Measurements from ENCODE around the gene IRF1. TPM values are rescaled to one million over a fixed set of nuclear protein-coding genes. Genes with fewer than 3 reads are reported as not detected.

IRF1 gene
- total and polyA plus RNA-seq, 4 donors: 9.5 to 42.6 (median 24.7) TPM

GRCh38 chr5:132433141-132433540 is 57.4 kb downstream of the IRF1 start:
- Histone ChIP-seq H3K27me3 (ENCODE audit: control insufficient read depth in 4 of 4, insufficient read depth in 4 of 4, low read length in 3 of 4) (no peaks in the 10 kb centered on the region), H3K36me3 (ENCODE audit: control insufficient read depth in 4 of 4, insufficient read depth in 3 of 4, low read depth in 1 of 4, low read length in 3 of 4) (no peaks in the 10 kb centered on the region), H3K4me3 (ENCODE audit: low read depth in 1 of 3, low read length in 3 of 3) (no peak overlapping the region), H3K27ac (ENCODE audit: low read depth in 1 of 2, low read length in 2 of 2) (peak overlapping the region in 1 of 2 donors; percentile 6), H3K4me1 (ENCODE audit: control insufficient read depth in 4 of 4, insufficient read depth in 4 of 4, low read length in 3 of 4) (peaks cover 12 to 50% (median 27%) of the 10 kb centered on the region in 4 donors), H3K9ac (ENCODE audit: low read depth in 1 of 2, low read length in 2 of 2) (no peak overlapping the region), H3K9me3 (ENCODE audit: control insufficient read depth in 4 of 4, low read length in 3 of 4) (no peaks in the 10 kb centered on the region)
- no peak for TF ChIP-seq SP1 (IDR thresholded peaks at IDR 0.05)
- no peak for TF ChIP-seq JUND (IDR thresholded peaks at IDR 0.05)
- TF ChIP-seq REST (IDR thresholded peaks at IDR 0.05): no peak
- TF ChIP-seq EGR1 (IDR thresholded peaks at IDR 0.05; ENCODE audit: low read depth in 2 of 2): no peak
- TF ChIP-seq YY1 (IDR thresholded peaks at IDR 0.05): no peak
- no peak for TF ChIP-seq TAF1 (conservative IDR thresholded peaks at IDR 0.05)
- no peak for TF ChIP-seq CTCF (IDR thresholded peaks at IDR 0.05; ENCODE audit: low read depth, low read length, missing input control)
- 96% methylated on average over 6 of the region's 6 CpGs for WGBS
- no peak for DNase-seq (ENCODE audit: low spot score)

GRCh38 chr5:132431632-132432031 is 58.9 kb downstream of the IRF1 start:
- H3K9me3 ChIP-seq (ENCODE audit: control insufficient read depth in 4 of 4, low read length in 3 of 4): no peaks in the 10 kb centered on the region
- 90% methylated on average over 4 of the region's 4 CpGs for WGBS
- no peak for TF ChIP-seq YY1 (IDR thresholded peaks at IDR 0.05)
- TF ChIP-seq ATF3 (IDR thresholded peaks at IDR 0.05): no peak
- no peak for TF ChIP-seq TAF1 (conservative IDR thresholded peaks at IDR 0.05)
- TF ChIP-seq FOXA1 (IDR thresholded peaks at IDR 0.05): no peak
- TF ChIP-seq RAD21 (IDR thresholded peaks at IDR 0.05): no peak
- no peak for TF ChIP-seq FOXA2 (IDR thresholded peaks at IDR 0.05)
- TF ChIP-seq MAX (IDR thresholded peaks at IDR 0.05): no peak
- no peak for TF ChIP-seq HNF4G (IDR thresholded peaks at IDR 0.05)
- no peak for TF ChIP-seq HNF4A (conservative IDR thresholded peaks at IDR 0.05)
- TF ChIP-seq REST (IDR thresholded peaks at IDR 0.05): no peak
- no peak for TF ChIP-seq SP1 (IDR thresholded peaks at IDR 0.05)

More at GRCh38 chr5:132431632-132432031, 58.9 kb downstream of the IRF1 start:
- Histone ChIP-seq H3K9ac (ENCODE audit: low read depth in 1 of 2, low read length in 2 of 2) (no peak overlapping the region), H3K27ac (ENCODE audit: low read depth in 1 of 2, low read length in 2 of 2) (no peak overlapping the region), H3K4me3 (ENCODE audit: low read depth in 1 of 3, low read length in 3 of 3) (no peak overlapping the region), H3K4me1 (ENCODE audit: control insufficient read depth in 4 of 4, insufficient read depth in 4 of 4, low read length in 3 of 4) (peaks cover 21 to 60% (median 38%) of the 10 kb centered on the region in 4 donors), H3K27me3 (ENCODE audit: control insufficient read depth in 4 of 4, insufficient read depth in 4 of 4, low read length in 3 of 4) (no peaks in the 10 kb centered on the region), H3K36me3 (ENCODE audit: control insufficient read depth in 4 of 4, insufficient read depth in 3 of 4, low read depth in 1 of 4, low read length in 3 of 4) (no peaks in the 10 kb centered on the region)
- DNase-seq (ENCODE audit: low spot score): no peak

Small RNAs within 50 kb of the gene (small RNA-seq; reads per million reads assigned to genes)
- gene RF00019: not detected

Other genes with a start within 250 kb of the IRF1 start
- under 1 TPM; 0.25 to 0.93 TPM for gene PDLIM4, start 233.1 kb downstream of the IRF1 start, total RNA-seq
- gene PDLIM4, start 233.1 kb downstream of the IRF1 start, polyA plus RNA-seq: under 1 TPM; 0.45 to 0.85 TPM
- gene SLC22A4, start 196.4 kb downstream of the IRF1 start, total RNA-seq: 10 to 100 TPM in 1 of 2 donors, under 1 TPM in 1; 0.59 to 42.2 TPM
- gene SLC22A4, start 196.4 kb downstream of the IRF1 start, polyA plus RNA-seq: under 1 TPM; 0.25 to 0.35 TPM
- gene SLC22A5, start 121.1 kb downstream of the IRF1 start, total RNA-seq: 10 to 100 TPM; 12.4 to 12.7 TPM
- gene SLC22A5, start 121.1 kb downstream of the IRF1 start, polyA plus RNA-seq: 1 to 10 TPM; 3.4 to 4.5 TPM
- not detected for gene IL5, start 52.7 kb upstream of the IRF1 start, total RNA-seq
- not detected for gene IL5, start 52.7 kb upstream of the IRF1 start, polyA plus RNA-seq
- gene RAD50, start 66.2 kb upstream of the IRF1 start, total RNA-seq: 10 to 100 TPM; 12.5 to 18.7 TPM
- gene RAD50, start 66.2 kb upstream of the IRF1 start, polyA plus RNA-seq: 10 to 100 TPM in 1 of 2 donors, 1 to 10 TPM in 1; 6.1 to 17.3 TPM
- not detected for gene IL13, start 167.4 kb upstream of the IRF1 start, total RNA-seq
- not detected for gene IL13, start 167.4 kb upstream of the IRF1 start, polyA plus RNA-seq
- not detected for gene IL4, start 183.2 kb upstream of the IRF1 start, total RNA-seq
- gene IL4, start 183.2 kb upstream of the IRF1 start, polyA plus RNA-seq: not detected
- gene KIF3A, start 246.8 kb upstream of the IRF1 start, total RNA-seq: 1 to 10 TPM in 1 of 2 donors, under 1 TPM in 1; 0.92 to 1.2 TPM
- under 1 TPM; 0.58 to 0.79 TPM for gene KIF3A, start 246.8 kb upstream of the IRF1 start, polyA plus RNA-seq

Measured in liver (tissue), 10 donors.